NCI-H510A treated with DMSO at 0.1 percent for 48 hours (cell line): ENCODE data around the gene PCNX3.
A peak's percentile ranks its signal among the peaks of the same experiment; 100 is the strongest.

ENCODE experiments used
- DNase-seq: peaks from one replicate; lab custom pipeline; 2025; lab: John Stamatoyannopoulos, UW

The PCNX3 gene

GRCh38 chr11:65640483-65641296 lies 25.1 kb downstream of the PCNX3 start:
- DNase-seq, result no peak

- no peak for DNase-seq
Observed at GRCh38 chr11:65641297-65642013, 25.9 kb downstream of the PCNX3 start.

- no peak for DNase-seq
Observed at GRCh38 chr11:65642014-65642671, 26.6 kb downstream of the PCNX3 start.

- peak; percentile 54 for DNase-seq
Observed at GRCh38 chr11:65643971-65644370, 28.4 kb downstream of the PCNX3 start.

GRCh38 chr11:65644837-65645236 lies 29.3 kb downstream of the PCNX3 start:
- DNase-seq, result no peak

- DNase-seq, result no peak
Observed at GRCh38 chr11:65645710-65646109, 30.1 kb downstream of the PCNX3 start.

GRCh38 chr11:65646288-65646957 lies 30.8 kb downstream of the PCNX3 start:
- no peak for DNase-seq

GRCh38 chr11:65646958-65647701 lies 31.6 kb downstream of the PCNX3 start:
- DNase-seq, result no peak

- no peak for DNase-seq
Observed at GRCh38 chr11:65648997-65649493, 33.5 kb downstream of the PCNX3 start.

GRCh38 chr11:65649656-65650546 lies 34.3 kb downstream of the PCNX3 start:
- DNase-seq, result no peak

GRCh38 chr11:65650547-65651338 lies 35.2 kb downstream of the PCNX3 start:
- no peak for DNase-seq

GRCh38 chr11:65651339-65651588 lies 35.7 kb downstream of the PCNX3 start:
- DNase-seq, result no peak

- no peak for DNase-seq
Observed at GRCh38 chr11:65651589-65652510, 36.3 kb downstream of the PCNX3 start.

- peak; percentile 87 for DNase-seq
Observed at GRCh38 chr11:65652511-65653228, 37.1 kb downstream of the PCNX3 start.

- DNase-seq, result peak; percentile 54
Observed at GRCh38 chr11:65653229-65654225, 38.0 kb downstream of the PCNX3 start.
